Heart left ventricle (tissue), 13 donors: ENCODE data around the gene XPO1.

Experiments
- CTCF ChIP-seq, 12 donors: fragments of 200-600 bp; sonication (generic) in 4 of 12; IDR thresholded peaks; one replicate each; pipeline versions ENCODE4 v1.5.0 to v1.8.0; 2018 to 2022; ENCODE audit warnings: antibody characterized with exemption in 12 of 12, mild to moderate bottlenecking in 5 of 12
- POLR2A ChIP-seq, 2 donors: fragments of 450-650 bp; IDR thresholded peaks; one replicate each; pipeline ENCODE4 v1.6.1; 2017; ENCODE audit warnings: antibody characterized with exemption in 2 of 2, mild to moderate bottlenecking in 2 of 2, moderate library complexity in 2 of 2
- donor health status: ischemic (EF 13 %, LVEDD 7.1; RV severe dilation, severe dysfunction).
- donor health status: DM: no; HTN: yes; CAD: no.
- donor health status: DM: no; HTN: no; CAD: no.
- donor health status: ischemic (EF 25% LVEDD 6.9; RV normal size, moderate dysfunction).
- donor health status: ischemic (EF 25% LVEDD 5.7; RV mildly dilated, moderate dysfunction).
- donor health status: ischemic (EF 35%, LVEDD 5.7; RV mildly dilated, moderate dysfunction).
- donor health status: nonischemic (EF 11% LVEDD 7.7; RV severe dilation, severe dysfunction).
- donor health status: DM: yes; HTN: yes; CAD: no.
- donor health status: PGD.
- donor health status: ischemic (EF 29% LVEDD 5.4; RV normal size, mild dysfunction).
- donor health status: nonischemic (EF 23%, LVEDD 6.1; RV moderate dilation, normal function).

GRCh38 chr2:61485281-61485680 is 52.9 kb downstream of the XPO1 start:
- TF ChIP-seq CTCF (IDR thresholded peaks at IDR 0.05) (no peak), POLR2A (IDR thresholded peaks at IDR 0.05) (no peak)
